NT2/D1 (cell line): ENCODE data around the gene PTGR3.

Experiments used
- SUZ12 ChIP-seq: IDR thresholded peaks from 2 replicates; pipeline ENCODE4 v1.6.1; 2011; ENCODE audit not compliant: insufficient read length, insufficient read depth; ENCODE audit errors: extremely low read depth
- YY1 ChIP-seq: IDR thresholded peaks from 2 replicates; pipeline ENCODE4 v1.6.1; 2011; ENCODE audit not compliant: insufficient read length, insufficient read depth
- ZNF274 ChIP-seq: IDR thresholded peaks from 2 replicates; pipeline ENCODE4 v1.6.1; 2011; ENCODE audit warnings: mild to moderate bottlenecking, low read depth, low read length

- TF ChIP-seq YY1 (no peak), SUZ12 (no peak), ZNF274 (no peak)
These were observed 44.1 kb upstream of the PTGR3 start for GRCh38 chr18:75253043-75253442.
